K562 (cell line): Measurements from ENCODE around the gene EEF1A2. TPM values are rescaled to one million over a fixed set of nuclear protein-coding genes. Genes with fewer than 3 reads are reported as not detected.

ENCODE experiments used
- ATAC-seq: fragments of 200-7000 bp; cut with Tn5 transposase; 3 replicates; pipeline ENCODE4 v1.9.1; 2020; ENCODE audit warnings: moderate library complexity
- BruUV-seq: library from RNA; stranded (reverse); fragments of 400-500 nt; replicated peaks from 2 replicates; lab custom pipeline; 2021; lab: Mats Ljungman, UMichigan
- CTCF ChIA-PET: fragments of 300-600 bp; formaldehyde crosslinking; extraction: SDS; loops from one replicate; lab custom pipeline; 2021; ENCODE audit warnings: low intra/inter-chr PET ratio; lab: Yijun Ruan, JAX
- POLR2A ChIA-PET: fragments of 300-600, 350-650 bp; sonication (Branson Sonifier 250); formaldehyde crosslinking; extraction: SDS; loops from one replicate; lab custom pipeline; 2021; ENCODE audit warnings: antibody characterized with exemption, inconsistent platforms; lab: Yijun Ruan, JAX
- DNase-seq, 4 experiments: peaks; one replicate each; pipeline versions ENCODE4 v3.0.0 to v3.0.0-alpha.2; 2011 to 2018; ENCODE audit warnings: low spot score in 3 of 4, mixed read lengths in 3 of 4; ENCODE audit errors: extremely low read depth in 1 of 4
- FAIRE-seq: peaks from 2 replicates; lab custom pipeline; 2011; peaks lifted over from hg19 to GRCh38; lab: Jason Lieb, UNC
- H2AFZ ChIP-seq: 2 replicates; pipeline ENCODE4 v1.6.0; 2011; ENCODE audit warnings: low read depth, low read length, control low read depth, inconsistent platforms
- H3K27ac ChIP-seq: fragments of 200-600 bp; 3 replicates; pipeline ENCODE4 v1.8.0; 2011; ENCODE audit warnings: low read depth, mild to moderate bottlenecking, control low read depth, inconsistent platforms, low read length, moderate library complexity, mixed read lengths; ENCODE audit errors: extremely low read depth
- H3K27me3 ChIP-seq, 2 experiments: fragments of 300-600 bp in 1 of 2; 2 replicates in 1 of 2; 3 replicates in 1 of 2; pipeline versions ENCODE4 v1.6.0 to v1.8.0; 2011; ENCODE audit warnings: inconsistent platforms in 2 of 2, low read length in 2 of 2, mild to moderate bottlenecking in 1 of 2, mixed read lengths in 1 of 2, moderate library complexity in 1 of 2; ENCODE audit not compliant: control insufficient read depth in 2 of 2, insufficient read depth in 2 of 2
- H3K36me3 ChIP-seq: fragments of 300-600 bp; 3 replicates; pipeline ENCODE4 v1.8.0; 2011; ENCODE audit warnings: mild to moderate bottlenecking, low read length, inconsistent platforms; ENCODE audit not compliant: control insufficient read depth, insufficient read depth
- H3K4me1 ChIP-seq, 2 experiments: fragments of 200-600 bp in 1 of 2; replicated peaks in 1 of 2; 2 replicates in 1 of 2; 3 replicates in 1 of 2; pipeline versions ENCODE4 v1.5.1 to v1.8.0; 2011; ENCODE audit warnings: inconsistent platforms in 2 of 2, low read length in 2 of 2, mild to moderate bottlenecking in 1 of 2, mixed read lengths in 1 of 2, moderate library complexity in 1 of 2; ENCODE audit not compliant: control insufficient read depth in 2 of 2, insufficient read depth in 2 of 2
- H3K4me2 ChIP-seq: 2 replicates; pipeline ENCODE4 v1.6.1; 2011; ENCODE audit warnings: low read length, control low read depth, inconsistent platforms, mixed read lengths; ENCODE audit not compliant: insufficient read depth
- H3K4me3 ChIP-seq: fragments of 200-600 bp; sonication (generic), shearing (Covaris generic); 2 replicates; pipeline ENCODE4 v1.5.1; 2016; ENCODE audit warnings: control low read depth, inconsistent platforms
- H3K79me2 ChIP-seq: fragments of 200-600 bp; 3 replicates; pipeline ENCODE4 v1.8.0; 2011; ENCODE audit warnings: low read length, inconsistent platforms; ENCODE audit not compliant: control insufficient read depth, insufficient read depth
- H3K9ac ChIP-seq, 2 experiments: 2 replicates each; pipeline versions ENCODE4 v1.6.0 to v1.6.1; 2011; ENCODE audit warnings: low read depth in 2 of 2, low read length in 2 of 2, control low read depth in 1 of 2, inconsistent platforms in 1 of 2, mild to moderate bottlenecking in 1 of 2, mixed read lengths in 1 of 2; ENCODE audit not compliant: insufficient read depth in 1 of 2
- H3K9me1 ChIP-seq: one replicate; pipeline ENCODE4 v1.6.0; 2011; ENCODE audit warnings: inconsistent platforms, mild to moderate bottlenecking, low read length, moderate library complexity; ENCODE audit not compliant: control insufficient read depth, insufficient read depth
- H3K9me3 ChIP-seq: replicated peaks from 2 replicates; pipeline ENCODE4 v1.5.1; 2011; ENCODE audit warnings: low read depth, low read length, inconsistent platforms; ENCODE audit not compliant: control insufficient read depth, insufficient read depth
- H4K20me1 ChIP-seq: replicated peaks from 2 replicates; pipeline ENCODE4 v1.6.1; 2011; ENCODE audit warnings: low read length, inconsistent platforms, mixed read lengths; ENCODE audit not compliant: control insufficient read depth, insufficient read depth
- CCNT2 ChIP-seq: IDR thresholded peaks from 2 replicates; pipeline ENCODE4 v1.6.1; 2011; ENCODE audit warnings: borderline replicate concordance, low read depth, mild to moderate bottlenecking, moderate library complexity, mixed read lengths, low read length; ENCODE audit not compliant: insufficient read length; ENCODE audit errors: extremely low read depth
- EWSR1 ChIP-seq: fragments of 450-650 bp; IDR thresholded peaks from 2 replicates; pipeline ENCODE4 v1.6.1; 2018; ENCODE audit warnings: borderline replicate concordance, mild to moderate bottlenecking, low read depth, moderate library complexity; ENCODE audit not compliant: partially characterized antibody
- KAT7 ChIP-seq: sonication (generic); formaldehyde crosslinking; IDR thresholded peaks from 2 replicates; pipeline ENCODE4 v1.8.0; 2022; ENCODE audit warnings: missing genetic modification reagents, mild to moderate bottlenecking, borderline replicate concordance
- NFIC ChIP-seq: fragments of 450-650 bp; IDR thresholded peaks from 2 replicates; pipeline ENCODE4 v1.6.1; 2017; ENCODE audit warnings: mild to moderate bottlenecking, inconsistent platforms
- ZBTB8A ChIP-seq: fragments of 450-650 bp; IDR thresholded peaks from 2 replicates; pipeline ENCODE4 v1.6.1; 2018; ENCODE audit warnings: mild to moderate bottlenecking, moderate library complexity; ENCODE audit not compliant: partially characterized antibody
- ZNF121 ChIP-seq: sonication (generic); formaldehyde crosslinking; conservative IDR thresholded peaks from 2 replicates; pipeline ENCODE4 v1.8.0; 2022; ENCODE audit warnings: missing genetic modification reagents
- ZNF184 ChIP-seq: sonication (generic); formaldehyde crosslinking; IDR thresholded peaks from 2 replicates; pipeline ENCODE4 v1.5.0; 2020; ENCODE audit warnings: missing genetic modification reagents
- WGBS: fragments of 100-300 bp; shearing (Covaris generic); methylation state at CpG from one replicate; pipeline ENCODE4 v1.1.6; 2016; ENCODE audit warnings: low coverage, mixed read lengths; ENCODE audit not compliant: insufficient coverage; ENCODE audit errors: missing lambda C conversion rate; 5-methylcytosine and 5-hydroxymethylcytosine counted together
- in situ Hi-C: fragments of 300-500 bp; cut with MboI; formaldehyde crosslinking; loops from 4 replicates; pipeline ENCODE4 v1.15.0; 2018; ENCODE audit warnings: inconsistent platforms, mixed read lengths
- intact Hi-C: fragments of 100-400 bp; cut with micrococcal nuclease; formaldehyde crosslinking; loops from 2 replicates; pipeline ENCODE4 v1.14.2; 2022
- polyA plus RNA-seq, 8 experiments: library from polyadenylated mRNA; depleted of rRNA in 4 of 8; stranded (reverse) in 5 of 8; unstranded in 3 of 8; fragments of >200 nt; fragmentation: Nextera tagmentation in 2 of 8; fragmentation: Illumina TruSeq in 1 of 8; extraction: Ambion mirVana in 2 of 8; extraction: Trizol in 1 of 8; gene quantifications; 2 replicates each; pipeline versions ENCODE4 v1.2.1 to v1.2.3, GENCODE V29; 2011 to 2014; ENCODE audit warnings: inconsistent platforms in 1 of 8, missing spikeins in 1 of 8
- total RNA-seq, 7 experiments: library from RNA; depleted of rRNA in 6 of 7; stranded (reverse); fragments of >200 nt in 6 of 7; fragmentation: Illumina TruSeq in 2 of 7; extraction: Trizol in 2 of 7; gene quantifications; 2 replicates each; pipeline versions ENCODE4 v1.2.1 to v1.2.3, GENCODE V29; 2011 to 2021; ENCODE audit warnings: low replicate concordance in 1 of 7

The EEF1A2 gene
- total and polyA plus RNA-seq, 9 of the 15 experiments (the other 6 are each of a cell fraction or from before 2014, with no cell fraction given), result 0.04 to 29.6 (median 11.5) TPM

GRCh38 chr20:63503524-63503923 is 4.6 kb upstream of the EEF1A2 start:
- Histone ChIP-seq H3K9me3 (peaks cover 6% of the 10 kb centered on the region), H3K9ac (0 out of 4 replicates have a peak overlapping the region, but pooled peaks of 1 of the 2 experiments have one; percentile 52), H3K36me3 (no peaks in the 10 kb centered on the region), H2AFZ (0 out of 2 replicates have a peak overlapping the region, but pooled peaks have one; percentile 1), H3K79me2 (no peaks in the 10 kb centered on the region), H3K9me1 (no peaks in the 10 kb centered on the region), H3K4me3 (no peak overlapping the region), H3K4me2 (no peak overlapping the region), H3K27ac (no peak overlapping the region), H3K27me3 (peaks cover 15 to 29% of the 10 kb centered on the region in 2 experiments; a peak in 4 of 5 replicates), H4K20me1 (no peaks in the 10 kb centered on the region), H3K4me1 (peaks cover 0 to 59% of the 10 kb centered on the region in 2 experiments; a peak in 4 of 5 replicates)
- FAIRE-seq, result no peak
- POLR2A ChIA-PET, result interaction anchor here (1.2 to 2.5 kb wide), 2 partner anchors 10 to 17 kb away, joined by 3 to 7 read pairs; partner anchors contain the start of gene PPDPF
- DNase-seq, result no peak
- in situ Hi-C loops, result no loop called here
- TF ChIP-seq ZNF121 (CRISPR knock-in tag), result no peak
- TF ChIP-seq NFIC, result no peak
- no peak for TF ChIP-seq CCNT2
- TF ChIP-seq ZBTB8A, result no peak
- TF ChIP-seq ZNF184 (CRISPR knock-in tag), result no peak
- no peak for TF ChIP-seq KAT7 (CRISPR knock-in tag)
- no peak for TF ChIP-seq EWSR1
- intact Hi-C loops, result no loop called here
- no TSS peak for BruUV-seq
- CTCF ChIA-PET, result no interaction called here
- WGBS, result 1% methylated on average over 7 of the region's 7 CpGs
- no peak for ATAC-seq
